Right cardiac atrium (tissue), 5 donors: ENCODE results near the gene INTS11. TPM values are rescaled to one million over a fixed set of nuclear protein-coding genes. Genes with fewer than 3 reads are reported as not detected.

Experiments
- ATAC-seq, 2 donors: fragments of 200-7000 bp; cut with Tn5 transposase; one replicate each; pipeline versions ENCODE4 v1.8.0 to v1.9.1; 2020; ENCODE audit warnings: moderate library complexity in 2 of 2, mild to moderate bottlenecking in 1 of 2
- DNase-seq, 3 donors: peaks; one replicate each; pipeline ENCODE4 v3.0.0-alpha.2; 2020
- H3K27ac ChIP-seq: one replicate; pipeline ENCODE4 v1.5.1; 2013; ENCODE audit warnings: mild to moderate bottlenecking, low read length, control low read depth, moderate library complexity
- H3K27me3 ChIP-seq: one replicate; pipeline ENCODE4 v1.6.1; 2013; ENCODE audit not compliant: control insufficient read depth, insufficient read depth
- H3K4me1 ChIP-seq: one replicate; pipeline ENCODE4 v1.6.1; 2013; ENCODE audit warnings: low read length; ENCODE audit not compliant: control insufficient read depth, insufficient read depth
- H3K4me3 ChIP-seq: one replicate; pipeline ENCODE4 v1.5.1; 2013; ENCODE audit warnings: low read length, control low read depth
- H3K9me3 ChIP-seq: one replicate; pipeline ENCODE4 v1.6.1; 2013; ENCODE audit warnings: low read length; ENCODE audit not compliant: control insufficient read depth
- WGBS: extraction: QIAGEN DNeasy Blood & Tissue Kit; methylation state at CpG from one replicate; pipeline ENCODE4 v1.1.7; 2013; 5-methylcytosine and 5-hydroxymethylcytosine counted together
- intact Hi-C, 4 donors: fragments of 100-400 bp; cut with DNase I; formaldehyde crosslinking; loops; one replicate each; pipeline versions ENCODE4 v1.11.0 to v1.14.0; 2022 to 2023
- polyA plus RNA-seq: library from polyadenylated mRNA; stranded (reverse); fragments of 200-250 nt; gene quantifications from one replicate; pipeline ENCODE4 v1.2.3, GENCODE V29; 2013
- total RNA-seq, 4 donors: library from RNA; stranded (reverse); fragmentation: NEBNext Ultra II Directional; extraction: Animal tissue kit (Norgen Biotek cat#: 25700); gene quantifications; one replicate each; pipeline ENCODE4 v1.2.1, GENCODE V29; 2021
- donor health status: healthy with polysubstance abuse.
- donor health status: DM: no; HTN: yes; CAD: no.
- donor health status: DM: no; HTN: no; CAD: no.
- donor health status: DM: no; HTN: yes; CAD: no; lungs with severe emphysema.
- donor health status: DM: yes; HTN: yes; CAD: no.

Gene INTS11
- total and polyA plus RNA-seq, 5 donors: 53.1 to 70.3 (median 58.8) TPM

GRCh38 chr1:1348420-1349255 is 24.2 kb upstream of the INTS11 start:
- Histone ChIP-seq H3K9me3 (no peaks in the 10 kb centered on the region), H3K27ac (peak overlapping the region; percentile 9), H3K27me3 (no peaks in the 10 kb centered on the region), H3K4me3 (peak overlapping the region; percentile 88), H3K4me1 (no peaks in the 10 kb centered on the region)
- peak in 2 of 3 donors; percentile 75 to 77 for DNase-seq
- WGBS: under 1% methylated on average over 109 of the region's 109 CpGs
- intact Hi-C loops: no loop called here
- peak in 1 of 2 donors; percentile 5 for ATAC-seq

- H3K9me3 ChIP-seq: no peaks in the 10 kb centered on the region
- intact Hi-C loops: no loop called here
- ATAC-seq (peak; percentile 3 to 8), DNase-seq (peak in 2 of 3 donors; percentile 65 to 71)
- WGBS: 34% methylated on average over 26 of the region's 26 CpGs
- no peaks in the 10 kb centered on the region for H3K4me1 ChIP-seq
- no peaks in the 10 kb centered on the region for H3K27me3 ChIP-seq
- H3K27ac ChIP-seq: peak overlapping the region; percentile 6
- peak overlapping the region; percentile 88 for H3K4me3 ChIP-seq
Observed at GRCh38 chr1:1347663-1348419, 23.4 kb upstream of the INTS11 start.

- 90% methylated on average over 10 of the region's 10 CpGs for WGBS
- no peaks in the 10 kb centered on the region for H3K9me3 ChIP-seq
- H3K27ac ChIP-seq: no peak overlapping the region
- intact Hi-C loops: no loop called here
- no peak for ATAC-seq
- no peaks in the 10 kb centered on the region for H3K4me1 ChIP-seq
- peak in 2 of 3 donors; percentile 49 to 66 for DNase-seq
- H3K27me3 ChIP-seq: no peaks in the 10 kb centered on the region
- no peak overlapping the region for H3K4me3 ChIP-seq
Observed at GRCh38 chr1:1347026-1347595, 22.7 kb upstream of the INTS11 start.

GRCh38 chr1:1346501-1346890 is 22.0 kb upstream of the INTS11 start:
- peak in 1 of 3 donors; percentile 58 for DNase-seq
- 93% methylated on average over 10 of the region's 10 CpGs for WGBS
- intact Hi-C loops: no loop called here
- Histone ChIP-seq H3K27ac (no peak overlapping the region), H3K4me1 (no peaks in the 10 kb centered on the region), H3K27me3 (no peaks in the 10 kb centered on the region), H3K9me3 (no peaks in the 10 kb centered on the region), H3K4me3 (no peak overlapping the region)
- no peak for ATAC-seq

- Histone ChIP-seq H3K9me3 (no peaks in the 10 kb centered on the region), H3K27me3 (no peaks in the 10 kb centered on the region), H3K4me3 (no peak overlapping the region), H3K4me1 (no peaks in the 10 kb centered on the region), H3K27ac (no peak overlapping the region)
- intact Hi-C loops: no loop called here
- WGBS: 61% methylated on average over 12 of the region's 12 CpGs
- DNase-seq: peak in 2 of 3 donors; percentile 43 to 76
- no peak for ATAC-seq
Observed at GRCh38 chr1:1345860-1346500, 21.5 kb upstream of the INTS11 start.

GRCh38 chr1:1345384-1345783 is 20.9 kb upstream of the INTS11 start:
- Histone ChIP-seq H3K9me3 (no peaks in the 10 kb centered on the region), H3K4me3 (no peak overlapping the region), H3K27me3 (no peaks in the 10 kb centered on the region), H3K4me1 (no peaks in the 10 kb centered on the region), H3K27ac (no peak overlapping the region)
- no peak for ATAC-seq
- WGBS: 80% methylated on average over 16 of the region's 16 CpGs
- DNase-seq: peak in 2 of 3 donors; percentile 49 to 68
- intact Hi-C loops: no loop called here

GRCh38 chr1:1344655-1345361 is 20.3 kb upstream of the INTS11 start:
- Histone ChIP-seq H3K4me3 (no peak overlapping the region), H3K27ac (no peak overlapping the region), H3K4me1 (no peaks in the 10 kb centered on the region), H3K27me3 (no peaks in the 10 kb centered on the region), H3K9me3 (no peaks in the 10 kb centered on the region)
- intact Hi-C loops: no loop called here
- DNase-seq: peak in 1 of 3 donors; percentile 65
- no peak for ATAC-seq
- 81% methylated on average over 15 of the region's 15 CpGs for WGBS

GRCh38 chr1:1343811-1344421 is 19.5 kb upstream of the INTS11 start:
- WGBS: 88% methylated on average over 24 of the region's 24 CpGs
- H3K27me3 ChIP-seq: no peaks in the 10 kb centered on the region
- no peak overlapping the region for H3K27ac ChIP-seq
- ATAC-seq (no peak), DNase-seq (peak in 1 of 3 donors; percentile 59)
- H3K4me1 ChIP-seq: no peaks in the 10 kb centered on the region
- no peaks in the 10 kb centered on the region for H3K9me3 ChIP-seq
- intact Hi-C loops: no loop called here
- no peak overlapping the region for H3K4me3 ChIP-seq

- intact Hi-C loops: no loop called here
- 86% methylated on average over 18 of the region's 18 CpGs for WGBS
- Histone ChIP-seq H3K4me3 (no peak overlapping the region), H3K27ac (no peak overlapping the region), H3K4me1 (no peaks in the 10 kb centered on the region), H3K27me3 (no peaks in the 10 kb centered on the region), H3K9me3 (no peaks in the 10 kb centered on the region)
- ATAC-seq: no peak
- DNase-seq: peak in 1 of 3 donors; percentile 59
Observed at GRCh38 chr1:1342584-1343115, 18.2 kb upstream of the INTS11 start.

GRCh38 chr1:1342061-1342562 is 17.7 kb upstream of the INTS11 start:
- H3K27me3 ChIP-seq: no peaks in the 10 kb centered on the region
- H3K27ac ChIP-seq: no peak overlapping the region
- WGBS: 93% methylated on average over 28 of the region's 28 CpGs
- DNase-seq: peak in 1 of 3 donors; percentile 61
- ATAC-seq: no peak
- H3K4me1 ChIP-seq: no peaks in the 10 kb centered on the region
- H3K9me3 ChIP-seq: no peaks in the 10 kb centered on the region
- intact Hi-C loops: no loop called here
- H3K4me3 ChIP-seq: no peak overlapping the region
